HepG2 (cell line): ENCODE results near the gene SNX15. TPM values are rescaled to one million over a fixed set of nuclear protein-coding genes. Genes with fewer than 3 reads are reported as not detected.
A peak's percentile ranks its signal among the peaks of the same experiment; 100 is the strongest.

Source experiments
- TBL1XR1 ChIP-seq: fragments of 150-350 bp; IDR thresholded peaks from 2 replicates; pipeline ENCODE4 v1.6.1; 2014; ENCODE audit warnings: borderline replicate concordance, low read length; ENCODE audit not compliant: partially characterized antibody
- ZBTB40 ChIP-seq, 2 experiments: fragments of 450-650 bp in 1 of 2; sonication (generic) in 1 of 2; formaldehyde crosslinking in 1 of 2; IDR thresholded peaks; 2 replicates each; pipeline versions ENCODE4 v1.6.1 to v1.8.0; 2016 to 2022; ENCODE audit warnings: antibody characterized with exemption in 1 of 2, mild to moderate bottlenecking in 1 of 2, missing genetic modification reagents in 1 of 2
- polyA plus RNA-seq, 8 experiments: library from polyadenylated mRNA; depleted of rRNA in 3 of 8; stranded (reverse) in 7 of 8; unstranded in 1 of 8; fragments of >200 nt; fragmentation: Illumina TruSeq in 4 of 8; extraction: Trizol in 4 of 8; gene quantifications; 2 replicates each; pipeline versions ENCODE4 v1.2.1 to v1.2.3, GENCODE V29; 2011 to 2016; ENCODE audit warnings: low read depth in 4 of 8, missing spikeins in 1 of 8, mixed read lengths in 1 of 8; ENCODE audit not compliant: insufficient read depth in 1 of 8
- total RNA-seq, 5 experiments: library from RNA; depleted of rRNA; stranded (reverse); fragments of >200 nt; fragmentation: Illumina TruSeq; extraction: Trizol; gene quantifications; 2 replicates each; pipeline ENCODE4 v1.2.3, GENCODE V29; 2016; ENCODE audit warnings: low read depth in 1 of 5
- TF ChIP-seq, protein P1 (sequence below): sonication (generic); formaldehyde crosslinking; IDR thresholded peaks from 2 replicates; pipeline ENCODE4 v1.5.0; 2020; ENCODE audit warnings: missing genetic modification reagents
- TF ChIP-seq, protein P2 (sequence below): sonication (generic); formaldehyde crosslinking; IDR thresholded peaks from 2 replicates; pipeline ENCODE4 v1.5.0; 2020; ENCODE audit warnings: mild to moderate bottlenecking, missing genetic modification reagents, borderline replicate concordance
- TF ChIP-seq, protein P3 (sequence below): IDR thresholded peaks from 2 replicates; pipeline ENCODE4 v1.6.1; 2012; ENCODE audit warnings: low read depth, low read length, improper control_type of control experiment

Gene SNX15
- total and polyA plus RNA-seq, 2 of the 13 experiments (the other 11 are each of a cell fraction or from before 2014, with no cell fraction given): 19.1 to 22.6 TPM

DNA sequence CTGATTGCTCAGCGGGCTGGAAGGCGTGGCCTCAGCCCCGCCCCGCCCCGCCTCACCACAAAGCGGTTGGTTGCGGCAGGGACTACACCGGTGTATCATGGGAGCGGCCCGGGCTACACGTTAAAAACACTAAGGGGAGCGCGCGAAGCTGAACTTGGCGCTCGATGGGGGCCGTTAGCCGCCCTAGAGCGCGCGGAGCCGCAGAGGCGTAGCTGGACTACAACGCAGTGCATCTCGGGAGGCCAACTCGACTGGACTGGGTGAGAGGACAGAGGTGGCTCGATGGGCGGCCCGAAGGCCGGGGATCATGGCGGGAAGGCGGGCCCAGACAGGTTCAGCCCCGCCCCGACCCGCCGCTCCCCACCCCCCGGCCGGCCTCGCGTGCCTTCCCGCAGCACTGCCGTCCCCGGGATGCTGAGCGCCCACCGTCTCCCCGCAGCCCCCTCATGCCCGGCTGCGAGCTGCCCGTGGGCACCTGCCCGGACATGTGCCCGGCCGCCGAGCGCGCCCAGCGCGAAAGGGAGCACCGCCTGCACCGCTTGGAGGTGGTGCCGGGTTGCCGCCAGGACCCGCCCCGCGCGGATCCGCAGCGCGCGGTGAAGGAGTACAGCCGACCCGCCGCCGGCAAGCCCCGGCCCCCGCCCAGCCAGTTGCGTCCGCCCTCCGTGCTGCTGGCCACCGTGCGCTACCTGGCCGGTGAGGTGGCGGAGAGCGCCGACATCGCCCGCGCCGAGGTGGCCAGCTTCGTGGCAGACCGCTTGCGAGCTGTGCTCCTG, 13.8 kb downstream of the SNX15 start, which contains the start of gene SAC3D1 (continued):
- no peak for TF ChIP-seq ZBTB40 (IDR thresholded peaks at IDR 0.05)
- peak; percentile 66 for TF ChIP-seq ZBTB40 (CRISPR knock-in tag; IDR thresholded peaks at IDR 0.05)
- TF ChIP-seq, protein P1, sequence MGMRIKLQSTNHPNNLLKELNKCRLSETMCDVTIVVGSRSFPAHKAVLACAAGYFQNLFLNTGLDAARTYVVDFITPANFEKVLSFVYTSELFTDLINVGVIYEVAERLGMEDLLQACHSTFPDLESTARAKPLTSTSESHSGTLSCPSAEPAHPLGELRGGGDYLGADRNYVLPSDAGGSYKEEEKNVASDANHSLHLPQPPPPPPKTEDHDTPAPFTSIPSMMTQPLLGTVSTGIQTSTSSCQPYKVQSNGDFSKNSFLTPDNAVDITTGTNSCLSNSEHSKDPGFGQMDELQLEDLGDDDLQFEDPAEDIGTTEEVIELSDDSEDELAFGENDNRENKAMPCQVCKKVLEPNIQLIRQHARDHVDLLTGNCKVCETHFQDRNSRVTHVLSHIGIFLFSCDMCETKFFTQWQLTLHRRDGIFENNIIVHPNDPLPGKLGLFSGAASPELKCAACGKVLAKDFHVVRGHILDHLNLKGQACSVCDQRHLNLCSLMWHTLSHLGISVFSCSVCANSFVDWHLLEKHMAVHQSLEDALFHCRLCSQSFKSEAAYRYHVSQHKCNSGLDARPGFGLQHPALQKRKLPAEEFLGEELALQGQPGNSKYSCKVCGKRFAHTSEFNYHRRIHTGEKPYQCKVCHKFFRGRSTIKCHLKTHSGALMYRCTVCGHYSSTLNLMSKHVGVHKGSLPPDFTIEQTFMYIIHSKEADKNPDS (CRISPR knock-in tag): no peak
- TF ChIP-seq TBL1XR1: no peak
- TF ChIP-seq, protein P2, sequence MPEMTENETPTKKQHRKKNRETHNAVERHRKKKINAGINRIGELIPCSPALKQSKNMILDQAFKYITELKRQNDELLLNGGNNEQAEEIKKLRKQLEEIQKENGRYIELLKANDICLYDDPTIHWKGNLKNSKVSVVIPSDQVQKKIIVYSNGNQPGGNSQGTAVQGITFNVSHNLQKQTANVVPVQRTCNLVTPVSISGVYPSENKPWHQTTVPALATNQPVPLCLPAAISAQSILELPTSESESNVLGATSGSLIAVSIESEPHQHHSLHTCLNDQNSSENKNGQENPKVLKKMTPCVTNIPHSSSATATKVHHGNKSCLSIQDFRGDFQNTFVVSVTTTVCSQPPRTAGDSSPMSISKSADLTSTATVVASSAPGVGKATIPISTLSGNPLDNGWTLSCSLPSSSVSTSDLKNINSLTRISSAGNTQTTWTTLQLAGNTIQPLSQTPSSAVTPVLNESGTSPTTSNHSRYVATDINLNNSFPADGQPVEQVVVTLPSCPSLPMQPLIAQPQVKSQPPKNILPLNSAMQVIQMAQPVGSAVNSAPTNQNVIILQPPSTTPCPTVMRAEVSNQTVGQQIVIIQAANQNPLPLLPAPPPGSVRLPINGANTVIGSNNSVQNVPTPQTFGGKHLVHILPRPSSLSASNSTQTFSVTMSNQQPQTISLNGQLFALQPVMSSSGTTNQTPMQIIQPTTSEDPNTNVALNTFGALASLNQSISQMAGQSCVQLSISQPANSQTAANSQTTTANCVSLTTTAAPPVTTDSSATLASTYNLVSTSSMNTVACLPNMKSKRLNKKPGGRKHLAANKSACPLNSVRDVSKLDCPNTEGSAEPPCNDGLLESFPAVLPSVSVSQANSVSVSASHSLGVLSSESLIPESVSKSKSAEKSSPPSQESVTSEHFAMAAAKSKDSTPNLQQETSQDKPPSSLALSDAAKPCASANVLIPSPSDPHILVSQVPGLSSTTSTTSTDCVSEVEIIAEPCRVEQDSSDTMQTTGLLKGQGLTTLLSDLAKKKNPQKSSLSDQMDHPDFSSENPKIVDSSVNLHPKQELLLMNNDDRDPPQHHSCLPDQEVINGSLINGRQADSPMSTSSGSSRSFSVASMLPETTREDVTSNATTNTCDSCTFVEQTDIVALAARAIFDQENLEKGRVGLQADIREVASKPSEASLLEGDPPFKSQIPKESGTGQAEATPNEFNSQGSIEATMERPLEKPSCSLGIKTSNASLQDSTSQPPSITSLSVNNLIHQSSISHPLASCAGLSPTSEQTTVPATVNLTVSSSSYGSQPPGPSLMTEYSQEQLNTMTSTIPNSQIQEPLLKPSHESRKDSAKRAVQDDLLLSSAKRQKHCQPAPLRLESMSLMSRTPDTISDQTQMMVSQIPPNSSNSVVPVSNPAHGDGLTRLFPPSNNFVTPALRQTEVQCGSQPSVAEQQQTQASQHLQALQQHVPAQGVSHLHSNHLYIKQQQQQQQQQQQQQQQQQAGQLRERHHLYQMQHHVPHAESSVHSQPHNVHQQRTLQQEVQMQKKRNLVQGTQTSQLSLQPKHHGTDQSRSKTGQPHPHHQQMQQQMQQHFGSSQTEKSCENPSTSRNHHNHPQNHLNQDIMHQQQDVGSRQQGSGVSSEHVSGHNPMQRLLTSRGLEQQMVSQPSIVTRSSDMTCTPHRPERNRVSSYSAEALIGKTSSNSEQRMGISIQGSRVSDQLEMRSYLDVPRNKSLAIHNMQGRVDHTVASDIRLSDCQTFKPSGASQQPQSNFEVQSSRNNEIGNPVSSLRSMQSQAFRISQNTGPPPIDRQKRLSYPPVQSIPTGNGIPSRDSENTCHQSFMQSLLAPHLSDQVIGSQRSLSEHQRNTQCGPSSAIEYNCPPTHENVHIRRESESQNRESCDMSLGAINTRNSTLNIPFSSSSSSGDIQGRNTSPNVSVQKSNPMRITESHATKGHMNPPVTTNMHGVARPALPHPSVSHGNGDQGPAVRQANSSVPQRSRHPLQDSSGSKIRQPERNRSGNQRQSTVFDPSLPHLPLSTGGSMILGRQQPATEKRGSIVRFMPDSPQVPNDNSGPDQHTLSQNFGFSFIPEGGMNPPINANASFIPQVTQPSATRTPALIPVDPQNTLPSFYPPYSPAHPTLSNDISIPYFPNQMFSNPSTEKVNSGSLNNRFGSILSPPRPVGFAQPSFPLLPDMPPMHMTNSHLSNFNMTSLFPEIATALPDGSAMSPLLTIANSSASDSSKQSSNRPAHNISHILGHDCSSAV (CRISPR knock-in tag): no peak
- TF ChIP-seq, protein P3, sequence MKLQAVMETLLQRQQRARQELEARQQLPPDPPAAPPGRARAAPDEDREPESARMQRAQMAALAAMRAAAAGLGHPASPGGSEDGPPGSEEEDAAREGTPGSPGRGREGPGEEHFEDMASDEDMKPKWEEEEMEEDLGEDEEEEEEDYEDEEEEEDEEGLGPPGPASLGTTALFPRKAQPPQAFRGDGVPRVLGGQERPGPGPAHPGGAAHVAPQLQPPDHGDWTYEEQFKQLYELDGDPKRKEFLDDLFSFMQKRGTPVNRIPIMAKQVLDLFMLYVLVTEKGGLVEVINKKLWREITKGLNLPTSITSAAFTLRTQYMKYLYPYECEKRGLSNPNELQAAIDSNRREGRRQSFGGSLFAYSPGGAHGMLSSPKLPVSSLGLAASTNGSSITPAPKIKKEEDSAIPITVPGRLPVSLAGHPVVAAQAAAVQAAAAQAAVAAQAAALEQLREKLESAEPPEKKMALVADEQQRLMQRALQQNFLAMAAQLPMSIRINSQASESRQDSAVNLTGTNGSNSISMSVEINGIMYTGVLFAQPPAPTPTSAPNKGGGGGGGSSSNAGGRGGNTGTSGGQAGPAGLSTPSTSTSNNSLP: no peak
